Measurements from ENCODE around the gene MICU1.

DNA sequence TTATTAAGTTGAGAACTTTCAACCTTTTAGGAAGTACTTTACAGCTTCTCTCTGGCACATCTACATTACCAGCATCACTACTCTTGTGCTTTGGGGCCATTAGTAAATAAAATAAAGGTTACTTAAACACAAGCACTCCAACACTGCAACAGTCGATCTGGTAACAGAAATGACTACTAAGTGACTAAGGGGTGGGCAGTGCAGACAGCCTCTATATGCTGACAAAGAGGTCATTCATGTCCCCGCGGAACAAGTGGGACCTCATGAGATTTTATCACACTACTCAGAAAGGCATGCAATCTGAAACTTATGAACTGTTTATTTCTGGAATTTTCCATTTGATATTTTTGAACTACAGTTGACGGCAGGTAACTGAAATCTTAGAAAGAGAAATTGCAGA lies 159.9 kb downstream of the MICU1 start:
- no peak for TF ChIP-seq POLR2A (IDR thresholded peaks at IDR 0.05; ENCODE audit: low read depth, low read length)
- TF ChIP-seq POLR2AphosphoS5 (IDR thresholded peaks at IDR 0.05; ENCODE audit: low read depth, low read length), result no peak
